GM23338 (cell line): ENCODE measurements around the gene SLC38A8. TPM values are rescaled to one million over a fixed set of nuclear protein-coding genes. Genes with fewer than 3 reads are reported as not detected.

ENCODE experiments used
- ATAC-seq: fragments of 200-7000 bp; cut with Tn5 transposase; 3 replicates; pipeline ENCODE4 v1.9.1; 2020
- DNase-seq: peaks from one replicate; pipeline ENCODE4 v3.0.0-alpha.2; 2015; ENCODE audit warnings: low spot score
- H2AFZ ChIP-seq: fragments of 200-600 bp; sonication (generic); 2 replicates; pipeline ENCODE4 v1.8.0; 2016; ENCODE audit warnings: antibody characterized with exemption, mild to moderate bottlenecking, moderate library complexity
- H3F3A ChIP-seq: fragments of 200-600 bp; sonication (generic); replicated peaks from 2 replicates; pipeline ENCODE4 v1.8.0; 2017; ENCODE audit warnings: antibody characterized with exemption, mixed run types, low read depth
- H3K27ac ChIP-seq: fragments of 200-600 bp; sonication (generic); 2 replicates; pipeline ENCODE4 v1.6.1; 2016; ENCODE audit warnings: low read depth
- H3K27me3 ChIP-seq: fragments of 200-600 bp; sonication (generic); 2 replicates; pipeline ENCODE4 v1.8.0; 2016; ENCODE audit warnings: mild to moderate bottlenecking, mixed run types, moderate library complexity; ENCODE audit not compliant: insufficient read depth
- H3K36me3 ChIP-seq: fragments of 200-600 bp; sonication (generic); 2 replicates; pipeline ENCODE4 v1.8.0; 2016; ENCODE audit warnings: mild to moderate bottlenecking; ENCODE audit not compliant: insufficient read depth
- H3K4me1 ChIP-seq: fragments of 200-600 bp; sonication (generic); 2 replicates; pipeline ENCODE4 v1.8.0; 2016; ENCODE audit warnings: mild to moderate bottlenecking, moderate library complexity; ENCODE audit not compliant: insufficient read depth
- H3K4me2 ChIP-seq: fragments of 200-600 bp; sonication (generic); 2 replicates; pipeline ENCODE4 v1.7.1; 2017; ENCODE audit warnings: mixed run types
- H3K4me3 ChIP-seq: fragments of 200-600 bp; sonication (generic); 2 replicates; pipeline ENCODE4 v1.6.1; 2016; ENCODE audit warnings: mixed run types
- H3K79me2 ChIP-seq: fragments of 200-600 bp; sonication (generic); replicated peaks from 2 replicates; pipeline ENCODE4 v1.8.0; 2017; ENCODE audit warnings: mild to moderate bottlenecking; ENCODE audit not compliant: insufficient read depth
- H3K9me2 ChIP-seq: fragments of 200-600 bp; sonication (generic); 2 replicates; pipeline ENCODE4 v1.8.0; 2017; ENCODE audit not compliant: insufficient read depth
- H4K20me1 ChIP-seq: fragments of 200-600 bp; sonication (generic); replicated peaks from 2 replicates; pipeline ENCODE4 v1.8.0; 2017; ENCODE audit warnings: mild to moderate bottlenecking; ENCODE audit not compliant: insufficient read depth
- H3K27ac Mint-ChIP-seq: 2 replicates; pipeline ENCODE4 v1.8.0; 2020; ENCODE audit warnings: inconsistent platforms, mild to moderate bottlenecking, moderate library complexity, mixed read lengths
- H3K27me3 Mint-ChIP-seq: 3 replicates; pipeline ENCODE4 v1.8.0; 2022; ENCODE audit warnings: low read depth, mild to moderate bottlenecking, moderate library complexity, mixed read lengths, inconsistent platforms; ENCODE audit not compliant: insufficient read depth, poor library complexity
- H3K36me3 Mint-ChIP-seq: 3 replicates; pipeline ENCODE4 v1.8.0; 2021; ENCODE audit warnings: low read depth, mild to moderate bottlenecking, inconsistent platforms, moderate library complexity, mixed read lengths
- H3K4me1 Mint-ChIP-seq: 3 replicates; pipeline ENCODE4 v1.8.0; 2020; ENCODE audit warnings: mild to moderate bottlenecking, inconsistent platforms, mixed read lengths
- H3K4me3 Mint-ChIP-seq: 3 replicates; pipeline ENCODE4 v1.8.0; 2021; ENCODE audit warnings: moderate library complexity, mild to moderate bottlenecking, inconsistent platforms, mixed read lengths
- H3K9me3 Mint-ChIP-seq: 3 replicates; pipeline ENCODE4 v1.8.0; 2020; ENCODE audit warnings: moderate library complexity, mild to moderate bottlenecking, inconsistent platforms, mixed read lengths
- CREB1 ChIP-seq: fragments of 250-450 bp; sonication (Bioruptor Pico); IDR thresholded peaks from 2 replicates; pipeline ENCODE4 v1.5.0; 2020; ENCODE audit warnings: low read depth, mild to moderate bottlenecking, moderate library complexity
- EZH2phosphoT487 ChIP-seq: fragments of 200-600 bp; sonication (generic); IDR thresholded peaks from one replicate; pipeline ENCODE4 v1.8.1; 2018; ENCODE audit warnings: antibody characterized with exemption; ENCODE audit not compliant: unreplicated experiment
- JUNB ChIP-seq: IDR thresholded peaks from one replicate; pipeline ENCODE4 v1.6.1; 2016; ENCODE audit warnings: antibody characterized with exemption; ENCODE audit not compliant: unreplicated experiment
- NANOG ChIP-seq: IDR thresholded peaks from 2 replicates; pipeline ENCODE4 v1.6.1; 2016; ENCODE audit warnings: antibody characterized with exemption, borderline replicate concordance
- POLR2AphosphoS5 ChIP-seq: IDR thresholded peaks from 2 replicates; pipeline ENCODE4 v1.6.1; 2016; ENCODE audit warnings: antibody characterized with exemption, low read depth
- STAT1 ChIP-seq: IDR thresholded peaks from one replicate; pipeline ENCODE4 v1.6.1; 2016; ENCODE audit warnings: antibody characterized with exemption; ENCODE audit not compliant: unreplicated experiment
- polyA plus RNA-seq: library from polyadenylated mRNA; unstranded; fragments of >200 nt; fragmentation: Nextera tagmentation; extraction: Ambion mirVana; gene quantifications from 2 replicates; pipeline ENCODE4 v1.2.1, GENCODE V29; 2016
- total RNA-seq: library from RNA; depleted of rRNA; stranded (reverse); fragments of >200 nt; shearing (Covaris generic); gene quantifications from 2 replicates; pipeline ENCODE4 v1.2.3, GENCODE V29; 2014
- TF ChIP-seq, protein P1 (sequence below), 2 experiments: fragments of 200-600 bp in 1 of 2; sonication (generic) in 1 of 2; conservative IDR thresholded peaks; 2 replicates each; pipeline versions ENCODE4 v1.5.1 to v1.6.1; 2016 to 2017; ENCODE audit warnings: antibody characterized with exemption in 2 of 2, low read depth in 2 of 2, mild to moderate bottlenecking in 2 of 2, moderate library complexity in 1 of 2
- TF ChIP-seq, protein P2 (sequence below): fragments of 250-450 bp; sonication (Bioruptor Pico); IDR thresholded peaks from 2 replicates; pipeline ENCODE4 v1.5.0; 2020; ENCODE audit warnings: mild to moderate bottlenecking, moderate library complexity

The SLC38A8 gene
- total and polyA plus RNA-seq, 2 experiments from 2014 or later: not detected

DNA sequence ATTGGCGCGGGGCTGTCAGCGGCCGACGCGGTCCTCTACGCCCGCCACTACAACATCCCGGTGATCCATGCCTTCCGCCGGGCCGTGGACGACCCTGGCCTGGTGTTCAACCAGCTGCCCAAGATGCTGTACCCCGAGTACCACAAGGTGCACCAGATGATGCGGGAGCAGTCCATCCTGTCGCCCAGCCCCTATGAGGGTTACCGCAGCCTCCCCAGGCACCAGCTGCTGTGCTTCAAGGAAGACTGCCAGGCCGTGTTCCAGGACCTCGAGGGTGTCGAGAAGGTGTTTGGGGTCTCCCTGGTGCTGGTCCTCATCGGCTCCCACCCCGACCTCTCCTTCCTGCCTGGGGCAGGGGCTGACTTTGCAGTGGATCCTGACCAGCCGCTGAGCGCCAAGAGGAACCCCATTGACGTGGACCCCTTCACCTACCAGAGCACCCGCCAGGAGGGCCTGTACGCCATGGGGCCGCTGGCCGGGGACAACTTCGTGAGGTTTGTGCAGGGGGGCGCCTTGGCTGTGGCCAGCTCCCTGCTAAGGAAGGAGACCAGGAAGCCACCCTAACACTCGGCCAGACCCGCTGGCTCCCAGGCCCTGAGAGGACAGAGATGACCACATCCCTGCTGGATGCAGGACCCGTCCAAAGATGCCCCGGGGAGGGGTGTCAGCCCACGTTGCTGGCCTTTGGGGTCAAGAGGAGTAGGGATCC is 77.0 kb downstream of the SLC38A8 start:
- no peaks in the 10 kb centered on the region for H3K79me2 ChIP-seq
- Mint-ChIP-seq H3K36me3 (no peaks in the 10 kb centered on the region), H3K27ac (no peak overlapping the region), H3K9me3 (peaks cover 3% of the 10 kb centered on the region; the same call in 2 of the 3 replicates), H3K4me3 (no peak overlapping the region), H3K27me3 (peaks cover 17% of the 10 kb centered on the region), H3K4me1 (peaks cover 9% of the 10 kb centered on the region)
- H3K4me1 ChIP-seq: no peaks in the 10 kb centered on the region; the same call in 1 of the 2 replicates
- H3K4me2 ChIP-seq: no peak overlapping the region
- no peaks in the 10 kb centered on the region for H4K20me1 ChIP-seq
- no peaks in the 10 kb centered on the region for H3F3A ChIP-seq
- peaks cover 13% of the 10 kb centered on the region for H3K27me3 ChIP-seq
- no peak for DNase-seq
- no peaks in the 10 kb centered on the region for H3K9me2 ChIP-seq
- H3K27ac ChIP-seq: no peak overlapping the region
- no peak for ATAC-seq
- no peak overlapping the region for H2AFZ ChIP-seq
- H3K36me3 ChIP-seq: no peaks in the 10 kb centered on the region
- H3K4me3 ChIP-seq: no peak overlapping the region
- no peak for TF ChIP-seq JUNB
- TF ChIP-seq NANOG: no peak
- no peak for TF ChIP-seq EZH2phosphoT487
- TF ChIP-seq POLR2AphosphoS5: no peak
- TF ChIP-seq, protein P1, sequence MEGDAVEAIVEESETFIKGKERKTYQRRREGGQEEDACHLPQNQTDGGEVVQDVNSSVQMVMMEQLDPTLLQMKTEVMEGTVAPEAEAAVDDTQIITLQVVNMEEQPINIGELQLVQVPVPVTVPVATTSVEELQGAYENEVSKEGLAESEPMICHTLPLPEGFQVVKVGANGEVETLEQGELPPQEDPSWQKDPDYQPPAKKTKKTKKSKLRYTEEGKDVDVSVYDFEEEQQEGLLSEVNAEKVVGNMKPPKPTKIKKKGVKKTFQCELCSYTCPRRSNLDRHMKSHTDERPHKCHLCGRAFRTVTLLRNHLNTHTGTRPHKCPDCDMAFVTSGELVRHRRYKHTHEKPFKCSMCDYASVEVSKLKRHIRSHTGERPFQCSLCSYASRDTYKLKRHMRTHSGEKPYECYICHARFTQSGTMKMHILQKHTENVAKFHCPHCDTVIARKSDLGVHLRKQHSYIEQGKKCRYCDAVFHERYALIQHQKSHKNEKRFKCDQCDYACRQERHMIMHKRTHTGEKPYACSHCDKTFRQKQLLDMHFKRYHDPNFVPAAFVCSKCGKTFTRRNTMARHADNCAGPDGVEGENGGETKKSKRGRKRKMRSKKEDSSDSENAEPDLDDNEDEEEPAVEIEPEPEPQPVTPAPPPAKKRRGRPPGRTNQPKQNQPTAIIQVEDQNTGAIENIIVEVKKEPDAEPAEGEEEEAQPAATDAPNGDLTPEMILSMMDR (conservative IDR thresholded peaks at IDR 0.05; ENCODE audit: low read depth in 2 of 2): no peak

DNA sequence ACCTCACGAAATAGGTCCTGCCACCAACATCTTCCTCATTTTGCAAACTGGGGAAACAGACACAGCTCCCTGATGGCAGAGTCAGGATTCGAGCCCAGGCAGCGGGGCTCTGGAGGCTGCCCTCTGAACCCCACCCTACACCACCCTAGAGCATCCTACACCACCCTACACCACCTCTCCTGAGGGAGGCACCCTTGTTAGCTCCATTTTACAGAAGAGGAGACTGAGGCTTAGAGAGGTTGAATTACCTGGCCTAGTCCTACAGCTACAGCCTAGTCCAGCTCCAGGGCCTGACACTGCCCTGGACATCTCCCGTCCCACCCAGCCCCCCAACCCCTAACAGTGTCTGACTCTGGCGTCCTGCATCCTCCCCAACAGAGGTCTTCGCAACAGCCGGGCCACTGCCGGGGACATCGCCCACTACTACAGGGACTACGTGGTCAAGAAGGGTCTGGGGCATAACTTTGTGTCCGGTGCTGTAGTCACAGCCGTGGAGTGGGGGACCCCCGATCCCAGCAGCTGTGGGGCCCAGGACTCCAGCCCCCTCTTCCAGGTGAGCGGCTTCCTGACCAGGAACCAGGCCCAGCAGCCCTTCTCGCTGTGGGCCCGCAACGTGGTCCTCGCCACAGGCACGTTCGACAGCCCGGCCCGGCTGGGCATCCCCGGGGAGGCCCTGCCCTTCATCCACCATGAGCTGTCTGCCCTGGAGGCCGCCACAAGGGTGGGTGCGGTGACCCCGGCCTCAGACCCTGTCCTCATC is 77.7 kb downstream of the SLC38A8 start:
- peaks cover 6% of the 10 kb centered on the region for H3K4me1 Mint-ChIP-seq
- TF ChIP-seq, protein P1 (conservative IDR thresholded peaks at IDR 0.05; ENCODE audit: low read depth in 2 of 2): no peak
- TF ChIP-seq, protein P2, sequence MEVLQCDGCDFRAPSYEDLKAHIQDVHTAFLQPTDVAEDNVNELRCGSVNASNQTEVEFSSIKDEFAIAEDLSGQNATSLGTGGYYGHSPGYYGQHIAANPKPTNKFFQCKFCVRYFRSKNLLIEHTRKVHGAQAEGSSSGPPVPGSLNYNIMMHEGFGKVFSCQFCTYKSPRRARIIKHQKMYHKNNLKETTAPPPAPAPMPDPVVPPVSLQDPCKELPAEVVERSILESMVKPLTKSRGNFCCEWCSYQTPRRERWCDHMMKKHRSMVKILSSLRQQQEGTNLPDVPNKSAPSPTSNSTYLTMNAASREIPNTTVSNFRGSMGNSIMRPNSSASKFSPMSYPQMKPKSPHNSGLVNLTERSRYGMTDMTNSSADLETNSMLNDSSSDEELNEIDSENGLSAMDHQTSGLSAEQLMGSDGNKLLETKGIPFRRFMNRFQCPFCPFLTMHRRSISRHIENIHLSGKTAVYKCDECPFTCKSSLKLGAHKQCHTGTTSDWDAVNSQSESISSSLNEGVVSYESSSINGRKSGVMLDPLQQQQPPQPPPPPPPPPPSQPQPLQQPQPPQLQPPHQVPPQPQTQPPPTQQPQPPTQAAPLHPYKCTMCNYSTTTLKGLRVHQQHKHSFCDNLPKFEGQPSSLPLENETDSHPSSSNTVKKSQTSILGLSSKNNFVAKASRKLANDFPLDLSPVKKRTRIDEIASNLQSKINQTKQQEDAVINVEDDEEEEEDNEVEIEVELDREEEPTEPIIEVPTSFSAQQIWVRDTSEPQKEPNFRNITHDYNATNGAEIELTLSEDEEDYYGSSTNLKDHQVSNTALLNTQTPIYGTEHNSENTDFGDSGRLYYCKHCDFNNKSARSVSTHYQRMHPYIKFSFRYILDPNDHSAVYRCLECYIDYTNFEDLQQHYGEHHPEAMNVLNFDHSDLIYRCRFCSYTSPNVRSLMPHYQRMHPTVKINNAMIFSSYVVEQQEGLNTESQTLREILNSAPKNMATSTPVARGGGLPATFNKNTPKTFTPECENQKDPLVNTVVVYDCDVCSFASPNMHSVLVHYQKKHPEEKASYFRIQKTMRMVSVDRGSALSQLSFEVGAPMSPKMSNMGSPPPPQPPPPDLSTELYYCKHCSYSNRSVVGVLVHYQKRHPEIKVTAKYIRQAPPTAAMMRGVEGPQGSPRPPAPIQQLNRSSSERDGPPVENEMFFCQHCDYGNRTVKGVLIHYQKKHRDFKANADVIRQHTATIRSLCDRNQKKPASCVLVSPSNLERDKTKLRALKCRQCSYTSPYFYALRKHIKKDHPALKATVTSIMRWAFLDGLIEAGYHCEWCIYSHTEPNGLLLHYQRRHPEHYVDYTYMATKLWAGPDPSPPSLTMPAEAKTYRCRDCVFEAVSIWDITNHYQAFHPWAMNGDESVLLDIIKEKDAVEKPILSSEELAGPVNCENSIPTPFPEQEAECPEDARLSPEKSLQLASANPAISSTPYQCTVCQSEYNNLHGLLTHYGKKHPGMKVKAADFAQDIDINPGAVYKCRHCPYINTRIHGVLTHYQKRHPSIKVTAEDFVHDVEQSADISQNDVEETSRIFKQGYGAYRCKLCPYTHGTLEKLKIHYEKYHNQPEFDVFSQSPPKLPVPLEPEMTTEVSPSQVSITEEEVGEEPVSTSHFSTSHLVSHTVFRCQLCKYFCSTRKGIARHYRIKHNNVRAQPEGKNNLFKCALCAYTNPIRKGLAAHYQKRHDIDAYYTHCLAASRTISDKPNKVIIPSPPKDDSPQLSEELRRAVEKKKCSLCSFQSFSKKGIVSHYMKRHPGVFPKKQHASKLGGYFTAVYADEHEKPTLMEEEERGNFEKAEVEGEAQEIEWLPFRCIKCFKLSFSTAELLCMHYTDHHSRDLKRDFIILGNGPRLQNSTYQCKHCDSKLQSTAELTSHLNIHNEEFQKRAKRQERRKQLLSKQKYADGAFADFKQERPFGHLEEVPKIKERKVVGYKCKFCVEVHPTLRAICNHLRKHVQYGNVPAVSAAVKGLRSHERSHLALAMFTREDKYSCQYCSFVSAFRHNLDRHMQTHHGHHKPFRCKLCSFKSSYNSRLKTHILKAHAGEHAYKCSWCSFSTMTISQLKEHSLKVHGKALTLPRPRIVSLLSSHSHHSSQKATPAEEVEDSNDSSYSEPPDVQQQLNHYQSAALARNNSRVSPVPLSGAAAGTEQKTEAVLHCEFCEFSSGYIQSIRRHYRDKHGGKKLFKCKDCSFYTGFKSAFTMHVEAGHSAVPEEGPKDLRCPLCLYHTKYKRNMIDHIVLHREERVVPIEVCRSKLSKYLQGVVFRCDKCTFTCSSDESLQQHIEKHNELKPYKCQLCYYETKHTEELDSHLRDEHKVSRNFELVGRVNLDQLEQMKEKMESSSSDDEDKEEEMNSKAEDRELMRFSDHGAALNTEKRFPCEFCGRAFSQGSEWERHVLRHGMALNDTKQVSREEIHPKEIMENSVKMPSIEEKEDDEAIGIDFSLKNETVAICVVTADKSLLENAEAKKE (CRISPR knock-in tag): no peak
- TF ChIP-seq CREB1 (CRISPR knock-in tag) (no peak), EZH2phosphoT487 (no peak), STAT1 (no peak)

More for the DNA sequence above, 77.7 kb downstream of the SLC38A8 start:
- H4K20me1 ChIP-seq: no peaks in the 10 kb centered on the region
- H2AFZ ChIP-seq: no peak overlapping the region
- DNase-seq (no peak), ATAC-seq (no peak)
- no peaks in the 10 kb centered on the region for H3K9me2 ChIP-seq
- no peaks in the 10 kb centered on the region for H3K4me1 ChIP-seq
- no peaks in the 10 kb centered on the region for H3F3A ChIP-seq
- H3K27ac ChIP-seq: no peak overlapping the region
- H3K27ac Mint-ChIP-seq: no peak overlapping the region
- no peaks in the 10 kb centered on the region for H3K79me2 ChIP-seq
- H3K9me3 Mint-ChIP-seq: peaks cover 3% of the 10 kb centered on the region; the same call in 2 of the 3 replicates
- H3K4me2 ChIP-seq: no peak overlapping the region
- no peak overlapping the region for H3K4me3 ChIP-seq
- no peak overlapping the region for H3K4me3 Mint-ChIP-seq
- H3K36me3 ChIP-seq: no peaks in the 10 kb centered on the region
- H3K27me3 Mint-ChIP-seq: peaks cover 14% of the 10 kb centered on the region
- no peaks in the 10 kb centered on the region for H3K36me3 Mint-ChIP-seq
- H3K27me3 ChIP-seq: peaks cover 12% of the 10 kb centered on the region
